H1 (cell line): ENCODE measurements around the gene HPGDS. TPM values are rescaled to one million over a fixed set of nuclear protein-coding genes. Genes with fewer than 3 reads are reported as not detected.

Experiments used
- CTCF ChIA-PET: fragments of 300-600 bp; sonication (Branson Sonifier 250); formaldehyde crosslinking; loops from one replicate; lab custom pipeline; 2021; ENCODE audit not compliant: partially characterized antibody; lab: Charles Lee
- POLR2A ChIA-PET: fragments of 300-600 bp; sonication (Branson Sonifier 250); formaldehyde crosslinking; loops from one replicate; lab custom pipeline; 2021; ENCODE audit warnings: inconsistent platforms; ENCODE audit not compliant: partially characterized antibody; lab: Charles Lee
- DNase-seq, 2 experiments: peaks; one replicate each; pipeline versions ENCODE4 v3.0.0 to v3.0.0-alpha.2; 2010 to 2022; ENCODE audit warnings: low spot score in 2 of 2, low read depth in 1 of 2, mixed read lengths in 1 of 2
- FAIRE-seq: peaks from 2 replicates; lab custom pipeline; 2011; peaks lifted over from hg19 to GRCh38; lab: Jason Lieb, UNC
- H2AFZ ChIP-seq: 2 replicates; pipeline ENCODE4 v1.8.1; 2012; ENCODE audit warnings: low read length, inconsistent platforms
- H2AK5ac ChIP-seq: 2 replicates; pipeline ENCODE4 v1.6.1; 2013; ENCODE audit warnings: low read depth, low read length
- H2BK120ac ChIP-seq: replicated peaks from 2 replicates; pipeline ENCODE3; 2013; ENCODE audit warnings: low read depth, low read length, inconsistent platforms
- H2BK12ac ChIP-seq: 2 replicates; pipeline ENCODE4 v1.6.1; 2013; ENCODE audit warnings: low read depth, low read length
- H2BK15ac ChIP-seq: 2 replicates; pipeline ENCODE4 v1.6.1; 2013; ENCODE audit warnings: low read length
- H2BK20ac ChIP-seq: 2 replicates; pipeline ENCODE4 v1.6.1; 2013; ENCODE audit warnings: low read length
- H2BK5ac ChIP-seq: 2 replicates; pipeline ENCODE4 v1.6.1; 2013; ENCODE audit warnings: low read depth, low read length
- H3K14ac ChIP-seq: 2 replicates; pipeline ENCODE4 v1.6.1; 2013; ENCODE audit warnings: inconsistent platforms; ENCODE audit not compliant: insufficient read length
- H3K18ac ChIP-seq: 2 replicates; pipeline ENCODE4 v1.6.1; 2013; ENCODE audit warnings: low read length; ENCODE audit errors: extremely low read depth
- H3K23ac ChIP-seq: 2 replicates; pipeline ENCODE4 v1.6.1; 2013; ENCODE audit warnings: inconsistent platforms; ENCODE audit not compliant: insufficient read length
- H3K23me2 ChIP-seq: 2 replicates; pipeline ENCODE4 v1.6.1; 2013; ENCODE audit warnings: low read depth, low read length
- H3K27ac ChIP-seq: 2 replicates; pipeline ENCODE4 v1.6.1; 2011; ENCODE audit warnings: low read depth, low read length, inconsistent platforms
- H3K27me3 ChIP-seq, 4 experiments: replicated peaks in 1 of 4; 1 replicate in 1 of 4; 2 replicates in 3 of 4; pipeline versions ENCODE4 v1.6.1 to v1.8.1; 2011 to 2013; ENCODE audit warnings: low read length in 3 of 4, mild to moderate bottlenecking in 3 of 4, inconsistent platforms in 2 of 4, mixed read lengths in 2 of 4, moderate library complexity in 1 of 4; ENCODE audit not compliant: control insufficient read depth in 3 of 4, insufficient read depth in 3 of 4; ENCODE audit errors: extremely low read depth in 1 of 4
- H3K36me3 ChIP-seq, 4 experiments: 2 replicates each; pipeline versions ENCODE4 v1.6.1 to v1.8.1; 2011 to 2013; ENCODE audit warnings: mild to moderate bottlenecking in 4 of 4, low read length in 3 of 4, moderate library complexity in 2 of 4, control low read depth in 1 of 4, inconsistent platforms in 1 of 4; ENCODE audit not compliant: insufficient read depth in 4 of 4, control insufficient read depth in 2 of 4
- H3K4ac ChIP-seq: replicated peaks from 2 replicates; pipeline ENCODE3; 2013; ENCODE audit warnings: low read length, low read depth, mixed read lengths, inconsistent platforms; ENCODE audit not compliant: insufficient read length
- H3K4me1 ChIP-seq, 4 experiments: replicated peaks in 1 of 4; 1 replicate in 1 of 4; 2 replicates in 3 of 4; pipeline versions ENCODE4 v1.6.1 to v1.8.1; 2011 to 2013; ENCODE audit warnings: low read length in 3 of 4, inconsistent platforms in 2 of 4, mixed read lengths in 1 of 4; ENCODE audit not compliant: insufficient read depth in 4 of 4, control insufficient read depth in 3 of 4
- H3K4me2 ChIP-seq, 2 experiments: 2 replicates each; pipeline versions ENCODE4 v1.6.1 to v1.8.1; 2011 to 2013; ENCODE audit warnings: low read depth in 2 of 2, low read length in 2 of 2, control low read depth in 1 of 2, inconsistent platforms in 1 of 2, mild to moderate bottlenecking in 1 of 2; ENCODE audit not compliant: insufficient read depth in 1 of 2
- H3K4me3 ChIP-seq, 4 experiments: fragments of 200-600, 300-600 bp in 1 of 4; sonication (generic), shearing (Covaris generic), sonication (Bioruptor Twin) in 1 of 4; 2 replicates each; pipeline versions ENCODE4 v1.5.1 to v1.8.1; 2011 to 2016; ENCODE audit warnings: low read length in 4 of 4, low read depth in 3 of 4, control low read depth in 2 of 4, inconsistent platforms in 2 of 4, mild to moderate bottlenecking in 2 of 4, mixed read lengths in 1 of 4, moderate library complexity in 1 of 4; ENCODE audit not compliant: insufficient read depth in 2 of 4; ENCODE audit errors: extremely low read depth in 1 of 4
- H3K56ac ChIP-seq: replicated peaks from 2 replicates; pipeline ENCODE3; 2013; ENCODE audit warnings: low read depth, mild to moderate bottlenecking, mixed read lengths, low read length, inconsistent platforms; ENCODE audit not compliant: insufficient read length
- H3K79me1 ChIP-seq: 2 replicates; pipeline ENCODE4 v1.6.1; 2013; ENCODE audit warnings: low read depth, low read length, control low read depth
- H3K79me2 ChIP-seq, 2 experiments: 2 replicates each; pipeline versions ENCODE4 v1.6.1 to v1.8.1; 2012 to 2013; ENCODE audit warnings: low read length in 2 of 2, mild to moderate bottlenecking in 2 of 2, inconsistent platforms in 1 of 2; ENCODE audit not compliant: insufficient read depth in 2 of 2, control insufficient read depth in 1 of 2
- H3K9ac ChIP-seq, 4 experiments: replicated peaks in 1 of 4; 1 replicate in 1 of 4; 2 replicates in 3 of 4; pipeline versions ENCODE4 v1.6.1 to v1.8.1; 2011 to 2013; ENCODE audit warnings: low read depth in 3 of 4, low read length in 3 of 4, control low read depth in 2 of 4, mild to moderate bottlenecking in 2 of 4, moderate library complexity in 2 of 4, inconsistent platforms in 1 of 4; ENCODE audit errors: extremely low read depth in 1 of 4
- H3K9me3 ChIP-seq, 2 experiments: 2 replicates each; pipeline versions ENCODE4 v1.6.1 to v1.8.1; 2012 to 2013; ENCODE audit warnings: mild to moderate bottlenecking in 2 of 2, moderate library complexity in 2 of 2, control low read depth in 1 of 2, inconsistent platforms in 1 of 2, low read depth in 1 of 2, low read length in 1 of 2, mixed read lengths in 1 of 2; ENCODE audit not compliant: insufficient read depth in 2 of 2
- H4K20me1 ChIP-seq, 2 experiments: replicated peaks in 1 of 2; 2 replicates each; pipeline versions ENCODE3 to v1.8.1; 2011 to 2013; ENCODE audit warnings: inconsistent platforms in 2 of 2, low read length in 2 of 2, mild to moderate bottlenecking in 1 of 2; ENCODE audit not compliant: insufficient read depth in 2 of 2, control insufficient read depth in 1 of 2
- H4K5ac ChIP-seq: 2 replicates; pipeline ENCODE4 v1.6.1; 2013; ENCODE audit warnings: low read length, low read depth, mixed read lengths, inconsistent platforms; ENCODE audit not compliant: insufficient read length
- H4K8ac ChIP-seq: 2 replicates; pipeline ENCODE4 v1.8.0; 2013; ENCODE audit warnings: mild to moderate bottlenecking, moderate library complexity, low read length, inconsistent platforms; ENCODE audit not compliant: insufficient read depth; ENCODE audit errors: extremely low read depth
- H4K91ac ChIP-seq: replicated peaks from 2 replicates; pipeline ENCODE3; 2013; ENCODE audit warnings: low read length, mixed read lengths, inconsistent platforms; ENCODE audit not compliant: insufficient read length
- ASH2L ChIP-seq: fragments of 200-600, 300-600 bp; sonication (generic); IDR thresholded peaks from one replicate; pipeline ENCODE4 v1.7.1; 2017; ENCODE audit warnings: low read length
- BCL11A ChIP-seq, 2 experiments: IDR thresholded peaks; one replicate each; pipeline ENCODE4 v1.6.1; 2011; ENCODE audit warnings: low read depth in 2 of 2, low read length in 2 of 2, mild to moderate bottlenecking in 2 of 2
- CBX8 ChIP-seq: fragments of 300-800, 300-1000 bp; sonication (generic); IDR thresholded peaks from 2 replicates; pipeline ENCODE4 v1.7.1; 2016; ENCODE audit warnings: low read depth, low read length, borderline replicate concordance
- EGR1 ChIP-seq: IDR thresholded peaks from 2 replicates; pipeline ENCODE4 v1.6.1; 2011; ENCODE audit warnings: low read depth, low read length, borderline replicate concordance
- EP300 ChIP-seq, 2 experiments: IDR thresholded peaks; 1 replicate in 1 of 2; 2 replicates in 1 of 2; pipeline ENCODE4 v1.6.1; 2011 to 2012; ENCODE audit warnings: low read depth in 2 of 2, low read length in 2 of 2, mild to moderate bottlenecking in 2 of 2, borderline replicate concordance in 1 of 2, inconsistent platforms in 1 of 2, moderate library complexity in 1 of 2
- KDM5A ChIP-seq: fragments of 200-600 bp; IDR thresholded peaks from 2 replicates; pipeline ENCODE4 v1.7.1; 2012; ENCODE audit warnings: mild to moderate bottlenecking, low read length, inconsistent platforms, mixed read lengths
- RBBP5 ChIP-seq: IDR thresholded peaks from 2 replicates; pipeline ENCODE4 v1.7.1; 2012; ENCODE audit warnings: low read depth, mild to moderate bottlenecking, inconsistent platforms, low read length, moderate library complexity, borderline replicate concordance
- SP1 ChIP-seq: IDR thresholded peaks from 2 replicates; pipeline ENCODE4 v1.6.1; 2011; ENCODE audit warnings: low read depth, low read length
- TAF7 ChIP-seq: optimal IDR thresholded peaks from 2 replicates; pipeline ENCODE3; 2011; ENCODE audit warnings: low read depth, mild to moderate bottlenecking, inconsistent platforms, low read length, moderate library complexity, borderline replicate concordance
- ZNF274 ChIP-seq: IDR thresholded peaks from 2 replicates; pipeline ENCODE4 v1.7.0; 2012; ENCODE audit warnings: low read length, borderline replicate concordance; ENCODE audit errors: extremely low read depth
- WGBS, 2 experiments: shearing (Covaris generic) in 1 of 2; methylation state at CpG; one replicate each; pipeline versions ENCODE4 v1.1.6 to v1.1.7; 2013 to 2015; ENCODE audit warnings: low lambda C conversion rate in 2 of 2, mixed read lengths in 2 of 2, inconsistent platforms in 1 of 2, low coverage in 1 of 2, missing lambda C conversion rate in 1 of 2; ENCODE audit not compliant: insufficient replicate concordance in 2 of 2, insufficient coverage in 1 of 2, insufficient read length in 1 of 2; ENCODE audit errors: extremely low coverage in 1 of 2, missing lambda C conversion rate in 1 of 2; 5-methylcytosine and 5-hydroxymethylcytosine counted together
- polyA plus RNA-seq, 7 experiments: library from polyadenylated mRNA; depleted of rRNA in 3 of 7; stranded (reverse) in 5 of 7; unstranded in 2 of 7; fragments of >200 nt in 5 of 7; fragments of 200-250 nt in 2 of 7; gene quantifications; 1 replicate in 5 of 7; 2 replicates in 1 of 7; 4 replicates in 1 of 7; pipeline versions ENCODE4 v1.2.1 to v1.2.3, GENCODE V29; 2011 to 2013; ENCODE audit warnings: missing spikeins in 2 of 7, mixed read lengths in 2 of 7
- total RNA-seq: library from RNA; stranded (reverse); fragmentation: NEBNext Ultra II Directional; extraction: Animal tissue kit (Norgen Biotek cat#: 25700); gene quantifications from 2 replicates; pipeline ENCODE4 v1.2.1, GENCODE V29; 2021
- TF ChIP-seq, protein P1 (sequence below), 3 experiments: IDR thresholded peaks; 1 replicate in 2 of 3; 2 replicates in 1 of 3; pipeline versions ENCODE4 v1.5.1 to v1.6.1; 2011; ENCODE audit warnings: low read length in 3 of 3, mild to moderate bottlenecking in 3 of 3, inconsistent platforms in 2 of 3, low read depth in 1 of 3, moderate library complexity in 1 of 3; ENCODE audit not compliant: insufficient read depth in 1 of 3; ENCODE audit errors: control extremely low read depth in 1 of 3

HPGDS gene
- total and polyA plus RNA-seq, 2 of the 8 experiments (the other 6 are each of a cell fraction or from before 2014, with no cell fraction given) = not detected

DNA sequence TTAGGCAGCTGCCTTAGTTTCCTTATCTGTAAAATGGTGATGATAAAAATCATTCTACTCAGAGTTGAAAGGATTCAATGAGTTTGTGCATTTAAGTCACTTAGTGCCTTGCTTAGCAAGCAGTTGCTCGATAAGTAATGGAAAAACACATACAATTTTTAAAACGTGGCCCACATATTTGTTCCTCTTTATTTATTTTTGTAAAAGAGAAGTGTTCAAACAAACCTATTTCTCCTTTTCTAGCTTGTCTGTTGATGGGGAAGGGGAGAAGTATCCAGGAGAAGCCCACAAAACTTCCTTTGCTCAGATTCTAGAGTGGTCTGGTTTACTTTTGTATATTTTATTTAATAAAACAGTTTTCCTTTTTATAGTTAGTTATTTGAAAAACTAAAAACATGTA lies 3.3 kb upstream of the HPGDS start:
- H3K79me2 ChIP-seq = no peaks in the 10 kb centered on the region
- H2BK120ac ChIP-seq = no peak overlapping the region
- H4K20me1 ChIP-seq = no peaks in the 10 kb centered on the region
- no peaks in the 10 kb centered on the region for H3K27me3 ChIP-seq
- no peaks in the 10 kb centered on the region for H3K36me3 ChIP-seq
- no peak overlapping the region for H3K18ac ChIP-seq
- no peak overlapping the region for H3K27ac ChIP-seq
- no peak overlapping the region for H2AK5ac ChIP-seq
- DNase-seq = no peak
- no peak overlapping the region for H3K4me2 ChIP-seq
- FAIRE-seq = no peak
- no peak overlapping the region for H4K91ac ChIP-seq
- no peaks in the 10 kb centered on the region for H3K23me2 ChIP-seq
- no peak overlapping the region for H4K8ac ChIP-seq
- no peak overlapping the region for H2AFZ ChIP-seq
- H2BK12ac ChIP-seq = no peak overlapping the region
- no peak overlapping the region for H3K9ac ChIP-seq
- H3K23ac ChIP-seq = no peak overlapping the region
- H3K9me3 ChIP-seq = no peaks in the 10 kb centered on the region
- H3K14ac ChIP-seq = no peak overlapping the region
- H2BK15ac ChIP-seq = no peak overlapping the region
- no peak overlapping the region for H3K4ac ChIP-seq
- POLR2A ChIA-PET = no interaction called here
- no peak overlapping the region for H4K5ac ChIP-seq
- no peak overlapping the region for H3K4me3 ChIP-seq
- no peaks in the 10 kb centered on the region for H3K4me1 ChIP-seq
- H2BK20ac ChIP-seq = no peak overlapping the region
- CTCF ChIA-PET = interaction anchor here (1.0 to 1.4 kb wide), 2 partner anchors 40 to 44 kb away, joined by 3 to 6 read pairs; no protein-coding TSS in a partner anchor
- no peaks in the 10 kb centered on the region for H3K79me1 ChIP-seq
- no peak overlapping the region for H2BK5ac ChIP-seq
- 91% methylated on average over 2 of the region's 2 CpGs; no CpG with 5 or more reads in 1 of the 2 experiments for WGBS, 2 experiments
- no peak overlapping the region for H3K56ac ChIP-seq
- no peak for TF ChIP-seq EP300 (IDR thresholded peaks at IDR 0.05; ENCODE audit: borderline replicate concordance in 1 of 2, low read depth in 2 of 2, low read length in 2 of 2)
- TF ChIP-seq, protein P1, sequence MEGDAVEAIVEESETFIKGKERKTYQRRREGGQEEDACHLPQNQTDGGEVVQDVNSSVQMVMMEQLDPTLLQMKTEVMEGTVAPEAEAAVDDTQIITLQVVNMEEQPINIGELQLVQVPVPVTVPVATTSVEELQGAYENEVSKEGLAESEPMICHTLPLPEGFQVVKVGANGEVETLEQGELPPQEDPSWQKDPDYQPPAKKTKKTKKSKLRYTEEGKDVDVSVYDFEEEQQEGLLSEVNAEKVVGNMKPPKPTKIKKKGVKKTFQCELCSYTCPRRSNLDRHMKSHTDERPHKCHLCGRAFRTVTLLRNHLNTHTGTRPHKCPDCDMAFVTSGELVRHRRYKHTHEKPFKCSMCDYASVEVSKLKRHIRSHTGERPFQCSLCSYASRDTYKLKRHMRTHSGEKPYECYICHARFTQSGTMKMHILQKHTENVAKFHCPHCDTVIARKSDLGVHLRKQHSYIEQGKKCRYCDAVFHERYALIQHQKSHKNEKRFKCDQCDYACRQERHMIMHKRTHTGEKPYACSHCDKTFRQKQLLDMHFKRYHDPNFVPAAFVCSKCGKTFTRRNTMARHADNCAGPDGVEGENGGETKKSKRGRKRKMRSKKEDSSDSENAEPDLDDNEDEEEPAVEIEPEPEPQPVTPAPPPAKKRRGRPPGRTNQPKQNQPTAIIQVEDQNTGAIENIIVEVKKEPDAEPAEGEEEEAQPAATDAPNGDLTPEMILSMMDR (IDR thresholded peaks at IDR 0.05; ENCODE audit: control extremely low read depth in 1 of 3, insufficient read depth in 1 of 3, low read depth in 1 of 3, low read length in 3 of 3) = no peak
- TF ChIP-seq ZNF274 = no peak
- no peak for TF ChIP-seq EGR1
- TF ChIP-seq BCL11A (IDR thresholded peaks at IDR 0.05; ENCODE audit: low read depth in 2 of 2, low read length in 2 of 2) = no peak
- TF ChIP-seq CBX8 = no peak
- no peak for TF ChIP-seq RBBP5
- TF ChIP-seq ASH2L = no peak
- no peak for TF ChIP-seq KDM5A
- TF ChIP-seq SP1 = no peak
- no peak for TF ChIP-seq TAF7
